ENCODE data around the gene RALGPS1. TPM values are rescaled to one million over a fixed set of nuclear protein-coding genes. Genes with fewer than 3 reads are reported as not detected.

The RALGPS1 gene
- total RNA-seq, 1 donor from 2014 or later = 30.7 TPM

DNA sequence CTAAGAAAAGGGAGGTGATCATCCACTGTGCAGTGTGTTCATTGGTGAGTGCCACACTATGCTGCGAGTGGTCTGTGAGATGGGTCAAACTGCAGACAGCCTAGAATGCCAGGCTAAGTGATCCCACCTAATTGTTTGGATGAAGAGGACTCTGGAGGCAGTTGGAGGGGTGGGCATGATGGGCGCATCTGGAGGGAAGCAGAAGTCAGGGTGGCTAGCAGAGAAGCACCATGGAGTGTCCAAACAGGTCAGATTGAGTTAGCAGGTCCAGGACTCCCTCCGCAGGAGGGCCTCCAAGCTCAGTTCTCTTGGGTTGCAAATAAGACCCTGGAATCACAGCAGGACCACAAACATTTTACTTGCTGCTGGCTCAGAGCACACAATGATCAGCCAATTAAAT, 227.7 kb downstream of the RALGPS1 start:
- H3K9me3 ChIP-seq (ENCODE audit: low read depth) = no peaks in the 10 kb centered on the region
- no peak overlapping the region for H3K4me3 ChIP-seq
- Mint-ChIP-seq H3K36me3 (no peaks in the 10 kb centered on the region), H3K9me3 (peaks cover 2% of the 10 kb centered on the region), H3K27ac (no peak overlapping the region), H3K4me1 (peaks cover 8% of the 10 kb centered on the region), H3K27me3 (ENCODE audit: insufficient read depth, low read depth) (no peaks in the 10 kb centered on the region), H3K4me3 (no peak overlapping the region)
- H3K27ac ChIP-seq = no peak overlapping the region
- DNase-seq (ENCODE audit: low spot score) = no peak
- TF ChIP-seq EZH2 (IDR thresholded peaks at IDR 0.05) (no peak), EZH2phosphoT487 (IDR thresholded peaks at IDR 0.05) (no peak)
- TF ChIP-seq, protein P1, sequence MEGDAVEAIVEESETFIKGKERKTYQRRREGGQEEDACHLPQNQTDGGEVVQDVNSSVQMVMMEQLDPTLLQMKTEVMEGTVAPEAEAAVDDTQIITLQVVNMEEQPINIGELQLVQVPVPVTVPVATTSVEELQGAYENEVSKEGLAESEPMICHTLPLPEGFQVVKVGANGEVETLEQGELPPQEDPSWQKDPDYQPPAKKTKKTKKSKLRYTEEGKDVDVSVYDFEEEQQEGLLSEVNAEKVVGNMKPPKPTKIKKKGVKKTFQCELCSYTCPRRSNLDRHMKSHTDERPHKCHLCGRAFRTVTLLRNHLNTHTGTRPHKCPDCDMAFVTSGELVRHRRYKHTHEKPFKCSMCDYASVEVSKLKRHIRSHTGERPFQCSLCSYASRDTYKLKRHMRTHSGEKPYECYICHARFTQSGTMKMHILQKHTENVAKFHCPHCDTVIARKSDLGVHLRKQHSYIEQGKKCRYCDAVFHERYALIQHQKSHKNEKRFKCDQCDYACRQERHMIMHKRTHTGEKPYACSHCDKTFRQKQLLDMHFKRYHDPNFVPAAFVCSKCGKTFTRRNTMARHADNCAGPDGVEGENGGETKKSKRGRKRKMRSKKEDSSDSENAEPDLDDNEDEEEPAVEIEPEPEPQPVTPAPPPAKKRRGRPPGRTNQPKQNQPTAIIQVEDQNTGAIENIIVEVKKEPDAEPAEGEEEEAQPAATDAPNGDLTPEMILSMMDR (IDR thresholded peaks at IDR 0.05) = no peak
- no peak overlapping the region for H3K4me2 ChIP-seq
- H4K20me1 ChIP-seq (ENCODE audit: low read depth) = no peaks in the 10 kb centered on the region
- no peaks in the 10 kb centered on the region for H3K79me2 ChIP-seq (ENCODE audit: low read depth)
- no peaks in the 10 kb centered on the region for H3K27me3 ChIP-seq
- peaks cover 15% of the 10 kb centered on the region for H3K4me1 ChIP-seq
- no peak overlapping the region for H2AFZ ChIP-seq (replicated peaks)
- no peak overlapping the region for H3K9ac ChIP-seq
- no peaks in the 10 kb centered on the region for H3K36me3 ChIP-seq
- H3F3A ChIP-seq (ENCODE audit: low read depth) = no peaks in the 10 kb centered on the region

DNA sequence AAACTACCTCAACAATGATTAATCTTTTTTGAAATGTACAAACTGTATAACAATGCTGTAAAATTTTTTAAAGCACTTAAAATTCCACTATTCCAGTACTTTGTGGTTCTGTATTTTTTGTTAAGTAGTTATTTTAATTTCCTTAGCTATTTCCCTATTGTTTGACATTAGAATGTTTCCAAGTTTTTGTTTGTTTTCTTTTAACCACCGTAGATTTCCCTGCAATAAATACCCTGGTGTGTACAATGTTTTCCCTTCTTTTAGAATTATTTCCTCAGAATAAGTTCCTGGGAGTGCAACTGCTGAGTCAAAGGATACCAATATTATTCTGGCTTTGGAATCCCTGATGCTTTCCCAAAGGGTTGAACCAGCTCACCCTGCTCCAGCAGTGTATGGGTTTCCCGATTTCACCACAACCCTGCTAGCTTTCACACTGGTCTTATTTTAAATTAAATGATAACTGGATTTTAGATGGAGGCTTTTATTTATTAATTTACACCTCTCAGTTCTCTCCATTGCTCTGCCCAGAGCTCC, 228.4 kb downstream of the RALGPS1 start:
- Mint-ChIP-seq H3K4me1 (peaks cover 8% of the 10 kb centered on the region), H3K4me3 (no peak overlapping the region), H3K27me3 (ENCODE audit: insufficient read depth, low read depth) (no peaks in the 10 kb centered on the region), H3K9me3 (peaks cover 2% of the 10 kb centered on the region), H3K36me3 (no peaks in the 10 kb centered on the region), H3K27ac (no peak overlapping the region)
- Histone ChIP-seq H3K27me3 (no peaks in the 10 kb centered on the region), H3K4me1 (peaks cover 15% of the 10 kb centered on the region), H3K79me2 (ENCODE audit: low read depth) (no peaks in the 10 kb centered on the region), H3K9ac (no peak overlapping the region), H3K4me2 (no peak overlapping the region), H3K27ac (no peak overlapping the region), H3K4me3 (no peak overlapping the region), H3K9me3 (ENCODE audit: low read depth) (no peaks in the 10 kb centered on the region), H2AFZ (replicated peaks) (no peak overlapping the region), H3K36me3 (no peaks in the 10 kb centered on the region), H3F3A (ENCODE audit: low read depth) (no peaks in the 10 kb centered on the region), H4K20me1 (ENCODE audit: low read depth) (no peaks in the 10 kb centered on the region)
- TF ChIP-seq, protein P1 (IDR thresholded peaks at IDR 0.05) = no peak
- TF ChIP-seq EZH2phosphoT487 (IDR thresholded peaks at IDR 0.05) = no peak
- TF ChIP-seq EZH2 (IDR thresholded peaks at IDR 0.05) = no peak
- DNase-seq (ENCODE audit: low spot score) = no peak

DNA sequence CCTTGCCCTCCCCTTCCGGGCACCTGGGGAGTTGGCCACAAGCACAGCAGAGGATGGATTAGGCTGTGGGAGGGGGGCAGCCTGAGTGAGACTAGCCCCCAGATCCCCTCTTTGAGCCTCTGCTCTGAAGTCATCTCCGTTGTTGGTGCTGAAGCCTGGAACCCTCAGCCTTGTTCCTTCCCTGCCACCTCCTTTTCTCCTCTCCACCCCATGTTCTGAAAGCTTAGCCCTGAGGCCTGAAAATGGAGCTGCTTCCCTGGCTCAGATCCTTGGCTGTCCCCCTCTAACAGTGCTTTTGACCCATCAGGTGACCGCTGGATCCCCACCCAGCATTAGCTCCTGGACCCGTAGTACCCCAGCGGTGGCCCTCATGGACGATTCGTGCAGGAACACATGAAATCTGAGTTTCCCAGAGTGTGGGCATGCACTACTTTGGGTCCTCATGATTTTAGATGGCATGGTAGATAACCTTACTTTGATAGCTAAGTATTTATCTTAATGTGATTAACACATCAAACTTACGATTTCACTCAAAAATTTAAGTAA, 229.4 kb downstream of the RALGPS1 start:
- H3K4me2 ChIP-seq = no peak overlapping the region
- no peaks in the 10 kb centered on the region for H3K79me2 ChIP-seq (ENCODE audit: low read depth)
- no peak overlapping the region for H3K9ac ChIP-seq
- H3K27ac Mint-ChIP-seq = no peak overlapping the region
- no peak overlapping the region for H3K4me3 ChIP-seq
- H3K27ac ChIP-seq = no peak overlapping the region
- H3K36me3 ChIP-seq = no peaks in the 10 kb centered on the region
- no peaks in the 10 kb centered on the region for H3K36me3 Mint-ChIP-seq
- H3K4me1 ChIP-seq = peaks cover 15% of the 10 kb centered on the region
- no peaks in the 10 kb centered on the region for H4K20me1 ChIP-seq (ENCODE audit: low read depth)
- peaks cover 8% of the 10 kb centered on the region for H3K4me1 Mint-ChIP-seq
- peaks cover 2% of the 10 kb centered on the region for H3K9me3 Mint-ChIP-seq
- H3K4me3 Mint-ChIP-seq = no peak overlapping the region
- H3K27me3 Mint-ChIP-seq (ENCODE audit: insufficient read depth, low read depth) = no peaks in the 10 kb centered on the region
- TF ChIP-seq, protein P1 (IDR thresholded peaks at IDR 0.05) = no peak
- TF ChIP-seq EZH2phosphoT487 (IDR thresholded peaks at IDR 0.05) (no peak), EZH2 (IDR thresholded peaks at IDR 0.05) (no peak)
- no peaks in the 10 kb centered on the region for H3K9me3 ChIP-seq (ENCODE audit: low read depth)
- H2AFZ ChIP-seq (replicated peaks) = no peak overlapping the region
- no peaks in the 10 kb centered on the region for H3K27me3 ChIP-seq
- no peak for DNase-seq (ENCODE audit: low spot score)
- no peaks in the 10 kb centered on the region for H3F3A ChIP-seq (ENCODE audit: low read depth)
